ENCODE measurements around the gene AIG1.

The AIG1 gene

GRCh38 chr6:143260857-143261256, 200.2 kb downstream of the AIG1 start:
- no peaks in the 10 kb centered on the region for H3K27me3 ChIP-seq (replicated peaks)
- no peak overlapping the region for H3K4me3 ChIP-seq (ENCODE audit: low read depth, low read length)
- in situ Hi-C loops (cut with HindIII; ENCODE audit: low pct_ligation_motif_present, low sequenced_read_pairs): no loop called here
- no peak overlapping the region for H3K27ac ChIP-seq
- H3K36me3 ChIP-seq (replicated peaks): no peaks in the 10 kb centered on the region
- TF ChIP-seq CTCF (IDR thresholded peaks at IDR 0.05; ENCODE audit: low read depth, low read length, missing control alignments): no peak
- DNase-seq: peak; percentile 28

- no peaks in the 10 kb centered on the region for H3K27me3 ChIP-seq (replicated peaks)
- no peak overlapping the region for H3K27ac ChIP-seq
- in situ Hi-C loops (cut with HindIII; ENCODE audit: low pct_ligation_motif_present, low sequenced_read_pairs): no loop called here
- no peak for DNase-seq
- TF ChIP-seq CTCF (IDR thresholded peaks at IDR 0.05; ENCODE audit: low read depth, low read length, missing control alignments): no peak
- no peak overlapping the region for H3K4me3 ChIP-seq (ENCODE audit: low read depth, low read length)
- no peaks in the 10 kb centered on the region for H3K36me3 ChIP-seq (replicated peaks)
Measured at GRCh38 chr6:143261899-143262436, 201.3 kb downstream of the AIG1 start.

- in situ Hi-C loops (cut with HindIII; ENCODE audit: low pct_ligation_motif_present, low sequenced_read_pairs): no loop called here
- no peak for DNase-seq
- H3K36me3 ChIP-seq (replicated peaks): no peaks in the 10 kb centered on the region
- TF ChIP-seq CTCF (IDR thresholded peaks at IDR 0.05; ENCODE audit: low read depth, low read length, missing control alignments): no peak
- H3K27ac ChIP-seq: no peak overlapping the region
- no peak overlapping the region for H3K4me3 ChIP-seq (ENCODE audit: low read depth, low read length)
- no peaks in the 10 kb centered on the region for H3K27me3 ChIP-seq (replicated peaks)
Measured at GRCh38 chr6:143262859-143263258, 202.2 kb downstream of the AIG1 start.

- TF ChIP-seq CTCF (IDR thresholded peaks at IDR 0.05; ENCODE audit: low read depth, low read length, missing control alignments): no peak
- no peak overlapping the region for H3K4me3 ChIP-seq (ENCODE audit: low read depth, low read length)
- no peak overlapping the region for H3K27ac ChIP-seq
- no peaks in the 10 kb centered on the region for H3K36me3 ChIP-seq (replicated peaks)
- in situ Hi-C loops (cut with HindIII; ENCODE audit: low pct_ligation_motif_present, low sequenced_read_pairs): no loop called here
- no peaks in the 10 kb centered on the region for H3K27me3 ChIP-seq (replicated peaks)
- DNase-seq: no peak
Measured at GRCh38 chr6:143264379-143264778, 203.7 kb downstream of the AIG1 start.

DNA sequence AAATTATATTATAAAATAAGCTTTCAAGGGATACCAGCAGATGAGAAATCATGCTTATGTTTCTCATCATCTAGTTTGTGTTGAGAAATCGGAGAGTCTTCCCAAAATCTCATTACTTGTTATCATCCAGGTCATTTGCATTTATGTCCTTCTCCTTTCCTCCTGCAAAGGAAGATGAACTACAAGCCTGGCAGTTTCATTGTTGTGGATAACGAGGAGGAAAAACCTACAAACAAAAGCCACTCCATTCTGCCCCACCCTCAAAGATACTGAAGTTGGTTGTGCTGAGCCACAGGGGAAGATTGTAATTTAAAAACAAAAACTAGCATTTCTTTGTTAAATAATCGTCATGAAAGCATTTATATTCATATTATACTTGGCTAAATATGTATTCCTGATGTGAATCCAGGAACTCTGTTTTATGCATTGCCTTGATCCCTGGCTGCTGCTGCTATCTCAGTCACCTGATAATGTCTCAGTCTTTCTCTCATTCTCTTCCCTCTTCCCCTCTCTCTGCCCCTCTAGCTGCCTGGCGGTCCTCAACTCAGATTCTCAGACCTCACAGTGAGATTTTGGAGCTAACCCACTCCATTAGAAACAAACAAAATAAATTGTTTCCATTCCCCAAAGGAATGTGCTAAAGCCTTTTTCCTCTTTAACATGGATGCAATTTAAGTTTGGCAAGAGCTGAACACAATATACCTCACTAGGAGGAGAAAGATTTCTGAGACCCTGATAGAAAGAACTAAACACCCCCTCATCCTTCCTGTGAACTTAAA, 204.5 kb downstream of the AIG1 start:
- DNase-seq: no peak
- Histone ChIP-seq H3K36me3 (replicated peaks) (no peaks in the 10 kb centered on the region), H3K4me3 (ENCODE audit: low read depth, low read length) (no peak overlapping the region), H3K27ac (no peak overlapping the region), H3K27me3 (replicated peaks) (no peaks in the 10 kb centered on the region)
- in situ Hi-C loops (cut with HindIII; ENCODE audit: low pct_ligation_motif_present, low sequenced_read_pairs): no loop called here
- TF ChIP-seq CTCF (IDR thresholded peaks at IDR 0.05; ENCODE audit: low read depth, low read length, missing control alignments): no peak

Measured in brain microvascular endothelial cell (primary cell).